CD4-positive, CD25-positive, alpha-beta regulatory T cell (primary cell): Measurements from ENCODE around the gene SHKBP1. TPM values are rescaled to one million over a fixed set of nuclear protein-coding genes. Genes with fewer than 3 reads are reported as not detected.
"Not testable (repeated sequence)": the region's sequence is repeated elsewhere in the genome, so short reads cannot be mapped to it uniquely, and the experiment has no call there.

ENCODE experiments used
- ATAC-seq, 2 donors: fragments of 150-1000 bp; cut with Tn5 transposase; one replicate each; pipeline ENCODE4 v1.10.0; 2021; ENCODE audit warnings: low read depth in 2 of 2, moderate number of reproducible peaks in 2 of 2, moderate library complexity in 1 of 2
- DNase-seq, 3 donors: peaks; one replicate each; pipeline versions ENCODE4 v3.0.0 to v3.0.0-alpha.2; 2012 to 2022; ENCODE audit warnings: mixed read lengths in 1 of 3
- H3K27ac ChIP-seq: one replicate; pipeline ENCODE4 v1.7.0; 2013; ENCODE audit warnings: mild to moderate bottlenecking, low read length; ENCODE audit not compliant: insufficient read depth, poor library complexity, severe bottlenecking
- H3K27me3 ChIP-seq: one replicate; pipeline ENCODE4 v1.7.0; 2013; ENCODE audit warnings: low read length; ENCODE audit not compliant: control insufficient read depth, insufficient read depth
- H3K36me3 ChIP-seq: one replicate; pipeline ENCODE4 v1.7.0; 2013; ENCODE audit warnings: mild to moderate bottlenecking, low read length, moderate library complexity; ENCODE audit not compliant: control insufficient read depth, insufficient read depth
- H3K4me1 ChIP-seq: 2 replicates; pipeline ENCODE4 v1.7.0; 2013; ENCODE audit warnings: mild to moderate bottlenecking, low read length; ENCODE audit not compliant: insufficient read depth, control insufficient read depth, poor library complexity, severe bottlenecking
- H3K4me3 ChIP-seq: one replicate; pipeline ENCODE4 v1.7.0; 2013; ENCODE audit warnings: low read depth, mild to moderate bottlenecking, low read length, moderate library complexity
- H3K9me3 ChIP-seq, 2 experiments: 1 replicate in 1 of 2; 2 replicates in 1 of 2; pipeline ENCODE4 v1.7.0; 2013; ENCODE audit warnings: low read length in 2 of 2, mild to moderate bottlenecking in 1 of 2, moderate library complexity in 1 of 2; ENCODE audit not compliant: control insufficient read depth in 2 of 2
- H3K27ac Mint-ChIP-seq, 3 donors: one replicate each; pipeline ENCODE4 v1.8.0; 2020 to 2022; ENCODE audit warnings: mild to moderate bottlenecking in 3 of 3, mixed read lengths in 3 of 3, moderate library complexity in 2 of 3
- H3K27me3 Mint-ChIP-seq: one replicate; pipeline ENCODE4 v1.8.0; 2022; ENCODE audit warnings: mild to moderate bottlenecking, mixed read lengths
- H3K36me3 Mint-ChIP-seq: one replicate; pipeline ENCODE4 v1.8.0; 2020; ENCODE audit warnings: mixed read lengths
- H3K4me1 Mint-ChIP-seq, 4 donors: one replicate each; pipeline ENCODE4 v1.8.0; 2020 to 2022; ENCODE audit warnings: mixed read lengths in 4 of 4, mild to moderate bottlenecking in 1 of 4
- H3K4me3 Mint-ChIP-seq, 4 donors: one replicate each; pipeline ENCODE4 v1.8.0; 2020 to 2022; ENCODE audit warnings: mild to moderate bottlenecking in 4 of 4, mixed read lengths in 4 of 4, moderate library complexity in 3 of 4
- H3K9me3 Mint-ChIP-seq, 7 donors: one replicate each; pipeline ENCODE4 v1.8.0; 2020 to 2022; ENCODE audit warnings: mixed read lengths in 7 of 7, mild to moderate bottlenecking in 3 of 7, moderate library complexity in 2 of 7
- polyA plus RNA-seq, 4 donors: library from polyadenylated mRNA; unstranded; fragments of 300-500 nt; fragmentation: Illumina TruSeq; gene quantifications; one replicate each; pipeline ENCODE4 v1.2.3, GENCODE V29; 2021
- total RNA-seq: library from RNA; stranded (reverse); gene quantifications from one replicate; pipeline ENCODE4 v1.2.3, GENCODE V29; 2022

Gene SHKBP1
- total and polyA plus RNA-seq, 5 donors from 2014 or later = 120 to 195 (median 165) TPM

GRCh38 chr19:40623403-40624251 is 47.0 kb downstream of the SHKBP1 start:
- Histone ChIP-seq H3K4me3 (no peak overlapping the region), H3K4me1 (no peaks in the 10 kb centered on the region), H3K27ac (no peak overlapping the region), H3K36me3 (peaks cover 22% of the 10 kb centered on the region), H3K9me3 (no peaks in the 10 kb centered on the region), H3K27me3 (no peaks in the 10 kb centered on the region)
- no peaks in the 10 kb centered on the region for H3K9me3 Mint-ChIP-seq
- peaks cover 0 to 3% (median 1%) of the 10 kb centered on the region in 4 donors for H3K4me1 Mint-ChIP-seq
- DNase-seq (no peak), ATAC-seq (no peak)
- peaks cover 32% of the 10 kb centered on the region for H3K36me3 Mint-ChIP-seq
- H3K27ac Mint-ChIP-seq = no peak overlapping the region
- no peak overlapping the region for H3K4me3 Mint-ChIP-seq
- no peaks in the 10 kb centered on the region for H3K27me3 Mint-ChIP-seq

DNA sequence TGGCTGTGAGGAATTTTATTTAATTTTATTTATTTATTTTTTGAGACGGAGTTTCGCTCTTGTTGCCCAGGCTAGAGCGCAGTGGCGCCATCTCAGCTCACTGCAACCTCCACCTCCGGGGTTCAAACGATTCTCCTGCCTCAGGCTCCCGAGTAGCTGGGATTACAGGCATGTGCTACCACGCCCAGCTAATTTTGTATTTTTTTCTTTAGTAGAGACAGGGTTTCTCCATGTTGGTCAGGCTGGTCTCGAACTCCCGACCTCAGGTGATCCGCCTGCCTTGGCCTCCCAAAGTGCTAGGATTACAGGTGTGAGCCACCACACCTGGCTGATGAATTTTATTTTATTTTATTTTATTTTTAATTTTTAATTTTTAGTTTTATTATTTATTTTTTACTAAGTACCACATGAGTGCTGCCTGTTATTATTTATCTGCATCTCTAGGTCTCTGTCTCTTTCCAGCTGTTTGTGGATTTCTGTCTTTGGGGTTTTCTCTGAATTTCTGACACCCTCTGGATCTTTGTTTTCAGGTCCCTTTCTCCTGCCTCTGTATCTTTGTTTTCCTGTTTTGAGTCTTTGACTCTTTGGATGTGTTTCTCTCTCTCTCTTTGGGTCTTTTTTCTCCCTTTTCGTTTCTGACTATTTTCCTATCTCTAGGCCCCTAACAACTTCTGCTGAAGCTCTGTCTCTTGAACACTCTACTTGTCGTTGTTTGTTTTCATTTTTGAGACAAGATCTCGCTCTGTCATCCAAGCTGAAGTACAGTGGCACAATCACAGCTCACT is 47.9 kb downstream of the SHKBP1 start:
- H3K36me3 ChIP-seq = peaks cover 17% of the 10 kb centered on the region
- not testable (repeated sequence) for H3K4me1 ChIP-seq, ATAC-seq, H3K9me3 ChIP-seq, H3K27me3 Mint-ChIP-seq, H3K9me3 Mint-ChIP-seq, H3K27ac ChIP-seq, H3K4me1 Mint-ChIP-seq, H3K4me3 ChIP-seq, H3K27me3 ChIP-seq, DNase-seq
- Mint-ChIP-seq H3K27ac (peak overlapping the region in 2 of 3 donors; percentile 67 to 74), H3K4me3 (peak overlapping the region in 1 of 4 donors; percentile 66), H3K36me3 (peaks cover 25% of the 10 kb centered on the region)

DNA sequence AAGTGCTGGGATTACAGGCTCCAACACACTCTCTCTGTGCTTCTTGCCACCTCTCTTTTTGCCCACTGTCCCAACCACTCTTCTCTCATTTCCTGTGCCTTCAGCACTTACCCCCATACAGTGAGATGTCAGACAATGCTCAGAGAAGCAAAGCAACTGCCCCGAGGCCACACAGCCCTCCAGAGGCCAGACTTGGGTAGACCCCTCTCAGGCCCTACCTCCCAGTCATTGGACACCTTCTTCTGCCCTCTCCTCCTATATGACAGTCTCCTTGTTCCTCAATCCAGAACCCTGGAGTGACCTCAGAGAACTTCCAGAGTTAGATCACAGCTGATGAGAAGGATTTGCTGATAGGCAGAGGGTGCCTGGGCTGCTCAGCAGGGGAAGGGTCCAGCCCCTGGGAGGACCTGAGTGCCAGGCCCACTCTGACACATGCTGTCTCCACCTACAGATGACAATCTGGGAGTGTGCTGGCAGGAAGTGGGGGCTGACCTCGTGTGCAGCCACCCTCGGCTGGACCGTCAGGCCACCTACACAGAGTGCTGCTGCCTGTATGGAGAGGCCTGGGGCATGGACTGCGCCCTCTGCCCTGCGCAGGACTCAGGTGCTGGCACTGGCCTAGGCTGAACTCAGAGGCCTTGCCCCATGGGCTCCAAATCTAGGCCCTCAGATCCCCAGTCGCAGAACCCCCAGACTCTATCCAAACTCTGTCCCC is 48.9 kb downstream of the SHKBP1 start:
- Mint-ChIP-seq H3K4me3 (no peak overlapping the region), H3K9me3 (peaks cover 0 to 2% (median 0%) of the 10 kb centered on the region in 7 donors), H3K4me1 (peaks cover 0 to 4% (median 2%) of the 10 kb centered on the region in 4 donors), H3K27ac (peak overlapping the region; percentile 33 to 74 (median 67)), H3K36me3 (peaks cover 26% of the 10 kb centered on the region), H3K27me3 (no peaks in the 10 kb centered on the region)
- ATAC-seq = no peak
- Histone ChIP-seq H3K9me3 (no peaks in the 10 kb centered on the region), H3K4me3 (no peak overlapping the region), H3K27ac (no peak overlapping the region), H3K27me3 (no peaks in the 10 kb centered on the region), H3K36me3 (peaks cover 13% of the 10 kb centered on the region), H3K4me1 (no peaks in the 10 kb centered on the region)
- no peak for DNase-seq

DNA sequence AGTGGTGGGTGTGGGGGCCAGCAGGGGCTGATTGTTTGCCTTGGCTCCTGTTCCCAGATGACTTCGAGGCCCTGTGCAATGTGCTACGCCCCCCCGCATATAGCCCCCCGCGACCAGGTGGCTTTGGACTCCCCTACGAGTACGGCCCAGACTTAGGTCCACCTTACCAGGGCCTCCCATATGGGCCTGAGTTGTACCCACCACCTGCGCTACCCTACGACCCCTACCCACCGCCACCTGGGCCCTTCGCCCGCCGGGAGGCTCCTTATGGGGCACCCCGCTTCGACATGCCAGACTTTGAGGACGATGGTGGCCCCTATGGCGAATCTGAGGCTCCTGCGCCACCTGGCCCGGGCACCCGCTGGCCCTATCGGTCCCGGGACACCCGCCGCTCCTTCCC is 50.2 kb downstream of the SHKBP1 start:
- Histone ChIP-seq H3K4me3 (no peak overlapping the region), H3K36me3 (peaks cover 10% of the 10 kb centered on the region), H3K9me3 (no peaks in the 10 kb centered on the region), H3K4me1 (no peaks in the 10 kb centered on the region), H3K27ac (no peak overlapping the region), H3K27me3 (no peaks in the 10 kb centered on the region)
- DNase-seq (no peak), ATAC-seq (no peak)
- H3K4me1 Mint-ChIP-seq = peaks cover 0 to 4% (median under 1%) of the 10 kb centered on the region in 4 donors
- H3K9me3 Mint-ChIP-seq = peaks cover 0 to 2% (median 0%) of the 10 kb centered on the region in 7 donors
- no peaks in the 10 kb centered on the region for H3K27me3 Mint-ChIP-seq
- H3K4me3 Mint-ChIP-seq = no peak overlapping the region
- H3K36me3 Mint-ChIP-seq = peaks cover 20% of the 10 kb centered on the region
- peak overlapping the region in 2 of 3 donors; percentile 55 to 87 for H3K27ac Mint-ChIP-seq

- H3K36me3 Mint-ChIP-seq = peaks cover 20% of the 10 kb centered on the region
- H3K4me1 Mint-ChIP-seq = peaks cover 0 to 4% (median under 1%) of the 10 kb centered on the region in 4 donors
- Histone ChIP-seq H3K27ac (no peak overlapping the region), H3K9me3 (no peaks in the 10 kb centered on the region), H3K27me3 (no peaks in the 10 kb centered on the region), H3K36me3 (peaks cover 7% of the 10 kb centered on the region), H3K4me3 (no peak overlapping the region), H3K4me1 (no peaks in the 10 kb centered on the region)
- H3K9me3 Mint-ChIP-seq = peaks cover 0 to 2% (median 0%) of the 10 kb centered on the region in 7 donors
- no peak overlapping the region for H3K4me3 Mint-ChIP-seq
- H3K27me3 Mint-ChIP-seq = no peaks in the 10 kb centered on the region
- ATAC-seq = no peak
- DNase-seq = no peak
- no peak overlapping the region for H3K27ac Mint-ChIP-seq
Observed at GRCh38 chr19:40627486-40628279, 51.0 kb downstream of the SHKBP1 start.

DNA sequence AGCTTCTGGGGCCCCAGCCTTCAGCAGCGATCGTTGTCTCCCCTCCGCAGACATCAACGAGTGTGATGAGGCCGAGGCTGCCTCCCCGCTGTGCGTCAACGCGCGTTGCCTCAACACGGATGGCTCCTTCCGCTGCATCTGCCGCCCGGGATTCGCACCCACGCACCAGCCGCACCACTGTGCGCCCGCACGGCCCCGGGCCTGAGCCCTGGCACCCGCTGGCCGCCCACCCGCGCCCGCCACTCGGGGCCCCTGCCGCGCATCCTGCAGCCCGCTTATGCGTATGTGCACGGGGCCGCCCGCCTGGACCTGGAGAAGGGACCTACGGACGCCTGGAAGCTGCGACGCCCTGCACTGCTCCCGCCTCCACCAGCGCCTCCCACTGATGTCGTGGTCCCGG is 52.7 kb downstream of the SHKBP1 start:
- Mint-ChIP-seq H3K27ac (no peak overlapping the region), H3K36me3 (peaks cover 17% of the 10 kb centered on the region), H3K4me1 (peaks cover 0 to 4% (median 3%) of the 10 kb centered on the region in 4 donors), H3K4me3 (no peak overlapping the region), H3K9me3 (peaks cover 0 to 2% (median 0%) of the 10 kb centered on the region in 7 donors), H3K27me3 (peaks cover 5% of the 10 kb centered on the region)
- no peaks in the 10 kb centered on the region for H3K27me3 ChIP-seq
- ATAC-seq (no peak), DNase-seq (no peak)
- H3K27ac ChIP-seq = no peak overlapping the region
- peaks cover 2% of the 10 kb centered on the region for H3K4me1 ChIP-seq
- H3K9me3 ChIP-seq = no peaks in the 10 kb centered on the region
- H3K4me3 ChIP-seq = no peak overlapping the region
- H3K36me3 ChIP-seq = peaks cover 4% of the 10 kb centered on the region
